Anterior cingulate cortex (tissue), 58 donors: ENCODE data around the gene SERPINB3.
"Not testable (repeated sequence)": the region's sequence is repeated elsewhere in the genome, so short reads cannot be mapped to it uniquely, and the experiment has no call there.

Experiments
- DNase-seq, 58 donors: peaks; one replicate each; lab custom pipeline; 2025; lab: John Stamatoyannopoulos, UW

Gene SERPINB3

GRCh38 chr18:63661750-63662149 lies at the start of gene SERPINB3:
SERPINB3 (minus strand) TSS chr18:63661893; CDS start chr18:63661216, 677 bp downstream.
- not testable (repeated sequence) for DNase-seq

GRCh38 chr18:63708650-63709049 lies 47.0 kb upstream of the SERPINB3 start:
- DNase-seq = no peak

GRCh38 chr18:63707816-63708215 lies 46.1 kb upstream of the SERPINB3 start:
- DNase-seq = no peak

GRCh38 chr18:63705401-63705800 lies 43.7 kb upstream of the SERPINB3 start:
- DNase-seq = no peak

GRCh38 chr18:63702660-63703059 lies 41.0 kb upstream of the SERPINB3 start, which contains the start of gene SERPINB11:
SERPINB11 (plus strand) TSS chr18:63702960; CDS start chr18:63710194, 7,234 bp downstream.
- no peak for DNase-seq

GRCh38 chr18:63701952-63702351 lies 40.3 kb upstream of the SERPINB3 start:
- DNase-seq = no peak

GRCh38 chr18:63700501-63700900 lies 38.8 kb upstream of the SERPINB3 start:
- no peak for DNase-seq

GRCh38 chr18:63697097-63697660 lies 35.5 kb upstream of the SERPINB3 start:
- DNase-seq = no peak

GRCh38 chr18:63689064-63689463 lies 27.4 kb upstream of the SERPINB3 start:
- no peak for DNase-seq

- DNase-seq = no peak
Observed at GRCh38 chr18:63686871-63687270, 25.2 kb upstream of the SERPINB3 start.

- DNase-seq = no peak
Observed at GRCh38 chr18:63684718-63685117, 23.0 kb upstream of the SERPINB3 start.

GRCh38 chr18:63683890-63684289 lies 22.2 kb upstream of the SERPINB3 start:
- no peak for DNase-seq

- no peak for DNase-seq
Observed at GRCh38 chr18:63683152-63683551, 21.5 kb upstream of the SERPINB3 start.

GRCh38 chr18:63681449-63682340 lies 20.0 kb upstream of the SERPINB3 start:
- DNase-seq = no peak

GRCh38 chr18:63679820-63680606 lies 18.3 kb upstream of the SERPINB3 start:
- no peak for DNase-seq

GRCh38 chr18:63677500-63678225 lies 16.0 kb upstream of the SERPINB3 start:
- DNase-seq = no peak

- no peak for DNase-seq
Observed at GRCh38 chr18:63676526-63677323, 15.0 kb upstream of the SERPINB3 start.

GRCh38 chr18:63664571-63664970 lies 2.9 kb upstream of the SERPINB3 start:
- DNase-seq = no peak

GRCh38 chr18:63658920-63659319 lies 2.8 kb downstream of the SERPINB3 start:
- DNase-seq = not testable (repeated sequence)
